DMS53 (cell line): ENCODE results near the gene RIC8A.

Source experiments
- DNase-seq: peaks from one replicate; lab custom pipeline; 2025; lab: John Stamatoyannopoulos, UW

Gene RIC8A

GRCh38 chr11:244376-244775, 36.9 kb downstream of the RIC8A start:
- DNase-seq: no peak

GRCh38 chr11:249062-249461, 41.6 kb downstream of the RIC8A start:
- DNase-seq: no peak

- no peak for DNase-seq
Observed at GRCh38 chr11:250274-250673, 42.8 kb downstream of the RIC8A start.

GRCh38 chr11:250740-251299, 43.3 kb downstream of the RIC8A start:
- peak; percentile 81 for DNase-seq

GRCh38 chr11:251550-251949, 44.0 kb downstream of the RIC8A start:
- no peak for DNase-seq

GRCh38 chr11:252666-253065, 45.2 kb downstream of the RIC8A start:
- DNase-seq: no peak

GRCh38 chr11:253160-253885, 45.8 kb downstream of the RIC8A start:
- peak; percentile 41 for DNase-seq

GRCh38 chr11:253886-254270, 46.4 kb downstream of the RIC8A start:
- no peak for DNase-seq

- DNase-seq: no peak
Observed at GRCh38 chr11:255176-255575, 47.7 kb downstream of the RIC8A start.

- DNase-seq: no peak
Observed at GRCh38 chr11:255816-256215, 48.3 kb downstream of the RIC8A start.

GRCh38 chr11:256952-257737, 49.6 kb downstream of the RIC8A start:
- DNase-seq: no peak

- DNase-seq: peak; percentile 43
Observed at GRCh38 chr11:257766-258493, 50.4 kb downstream of the RIC8A start.

GRCh38 chr11:259413-259812, 51.9 kb downstream of the RIC8A start:
- no peak for DNase-seq

GRCh38 chr11:261624-262023, 54.1 kb downstream of the RIC8A start:
- DNase-seq: no peak
